Inflammatory macrophage treated with lipopolysaccharide for 4 hours (primary cell): Measurements from ENCODE around the gene CCDC71L.

Source experiments
- DNase-seq: peaks from one replicate; pipeline ENCODE4 v3.0.0-alpha.2; 2020

The CCDC71L gene

DNA sequence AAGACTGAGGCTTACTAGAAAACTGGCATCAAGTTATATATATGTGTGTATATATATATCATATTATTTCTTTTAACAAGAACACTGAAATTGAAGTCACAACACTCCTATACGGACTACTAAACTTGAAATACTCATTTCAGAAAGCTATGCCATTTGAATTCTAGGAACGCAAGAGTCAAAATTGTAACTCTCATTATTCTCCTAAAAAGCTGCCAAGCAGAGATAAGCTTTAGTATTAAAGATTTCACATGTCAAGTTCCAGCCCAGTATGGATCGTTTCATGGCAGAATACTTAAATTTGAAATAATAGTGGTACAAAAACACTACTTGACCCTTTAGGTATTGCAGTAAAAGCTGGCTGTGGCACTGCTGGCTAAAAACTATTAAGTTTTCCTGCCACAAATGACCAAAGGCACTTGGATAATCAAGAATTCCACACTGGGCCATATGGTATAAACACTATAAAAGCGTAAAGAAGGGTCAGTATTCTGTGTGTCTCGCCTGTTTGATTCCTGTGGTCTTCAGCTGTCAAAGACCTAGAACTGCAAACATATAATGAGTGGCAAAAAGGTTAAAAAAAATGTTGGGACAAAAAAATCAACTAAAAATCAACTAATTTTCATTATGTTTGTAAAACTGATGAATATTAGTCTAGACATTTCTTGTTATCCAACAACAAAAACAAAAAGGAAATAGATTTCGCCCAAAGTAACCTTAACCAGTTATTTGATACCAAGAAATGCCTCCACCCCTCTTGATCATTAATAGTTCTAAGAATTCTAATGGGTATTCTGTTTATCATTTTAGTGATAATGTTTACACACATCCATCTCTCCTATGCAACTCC lies 2.4 kb downstream of the CCDC71L start:
- no peak for DNase-seq

GRCh38 chr7:106657085-106657991 lies 3.6 kb downstream of the CCDC71L start:
- DNase-seq, result peak; percentile 87

- peak; percentile 25 for DNase-seq
These were observed 5.1 kb downstream of the CCDC71L start for GRCh38 chr7:106655703-106656498.

GRCh38 chr7:106653488-106653887 lies 7.5 kb downstream of the CCDC71L start:
- no peak for DNase-seq

DNA sequence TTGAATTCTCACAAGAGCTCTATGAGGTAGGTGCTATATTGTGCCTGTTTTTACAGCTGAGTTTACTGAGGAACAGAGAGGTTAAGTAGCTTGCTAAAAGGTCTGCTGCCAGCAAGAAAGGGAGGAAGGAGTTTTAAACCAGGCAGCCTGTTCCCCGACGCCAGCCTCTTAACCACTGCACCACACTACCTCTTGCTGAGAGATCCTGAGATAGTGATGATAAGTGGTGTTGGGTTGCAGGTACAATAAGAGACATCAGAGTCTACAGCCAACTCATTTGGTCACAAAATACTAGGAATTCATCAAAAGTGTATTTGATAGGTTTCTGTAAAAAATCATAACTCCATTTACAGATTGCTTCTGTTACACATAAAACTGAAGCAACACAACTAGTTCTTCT lies 8.0 kb downstream of the CCDC71L start:
- DNase-seq, result no peak

- no peak for DNase-seq
These were observed 8.9 kb downstream of the CCDC71L start for GRCh38 chr7:106652092-106652491.

GRCh38 chr7:106646256-106646655 lies 14.7 kb downstream of the CCDC71L start:
- peak; percentile 9 for DNase-seq

GRCh38 chr7:106644999-106645398 lies 16.0 kb downstream of the CCDC71L start:
- peak; percentile 84 for DNase-seq

GRCh38 chr7:106643216-106644000 lies 17.6 kb downstream of the CCDC71L start:
- DNase-seq, result no peak

GRCh38 chr7:106641416-106641815 lies 19.5 kb downstream of the CCDC71L start:
- peak; percentile 9 for DNase-seq

GRCh38 chr7:106640368-106641141 lies 20.4 kb downstream of the CCDC71L start:
- DNase-seq, result peak; percentile 73

GRCh38 chr7:106639476-106640334 lies 21.3 kb downstream of the CCDC71L start:
- peak; percentile 39 for DNase-seq

DNA sequence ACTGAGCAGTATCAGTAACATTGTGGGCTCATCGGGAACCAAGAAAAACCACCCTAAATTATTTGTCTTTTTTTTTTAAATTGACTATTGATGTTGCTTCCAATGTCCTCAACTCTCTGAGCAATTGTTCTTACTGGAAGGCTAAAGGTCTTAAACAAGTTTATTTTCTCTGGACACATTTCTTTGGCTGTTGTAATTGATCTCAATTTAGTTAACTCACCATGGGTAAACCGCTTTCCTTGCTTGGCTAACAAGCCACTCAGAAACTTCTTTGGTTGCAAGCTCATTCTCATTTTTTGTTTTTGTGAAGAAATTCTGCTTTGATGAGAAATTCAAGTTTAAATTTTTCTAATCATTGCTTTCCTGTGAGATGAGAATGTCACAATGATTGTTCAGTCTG lies 25.5 kb downstream of the CCDC71L start:
- DNase-seq, result no peak

GRCh38 chr7:106634958-106635357 lies 26.0 kb downstream of the CCDC71L start:
- no peak for DNase-seq

GRCh38 chr7:106630648-106631047 lies 30.3 kb downstream of the CCDC71L start:
- no peak for DNase-seq

GRCh38 chr7:106629516-106629915 lies 31.4 kb downstream of the CCDC71L start:
- no peak for DNase-seq

GRCh38 chr7:106626376-106627164 lies 34.4 kb downstream of the CCDC71L start:
- no peak for DNase-seq

GRCh38 chr7:106625678-106626301 lies 35.2 kb downstream of the CCDC71L start:
- DNase-seq, result no peak

GRCh38 chr7:106623853-106624252 lies 37.1 kb downstream of the CCDC71L start:
- DNase-seq, result peak; percentile 37
